GM19455 (cell line): ENCODE measurements around the gene ELFN2.

Experiments used
- ATAC-seq: cut with Tn5 transposase; IDR thresholded peaks from one replicate; pipeline ENCODE4 v1.9.1; 2021; ENCODE audit not compliant: unreplicated experiment

ELFN2 gene

DNA sequence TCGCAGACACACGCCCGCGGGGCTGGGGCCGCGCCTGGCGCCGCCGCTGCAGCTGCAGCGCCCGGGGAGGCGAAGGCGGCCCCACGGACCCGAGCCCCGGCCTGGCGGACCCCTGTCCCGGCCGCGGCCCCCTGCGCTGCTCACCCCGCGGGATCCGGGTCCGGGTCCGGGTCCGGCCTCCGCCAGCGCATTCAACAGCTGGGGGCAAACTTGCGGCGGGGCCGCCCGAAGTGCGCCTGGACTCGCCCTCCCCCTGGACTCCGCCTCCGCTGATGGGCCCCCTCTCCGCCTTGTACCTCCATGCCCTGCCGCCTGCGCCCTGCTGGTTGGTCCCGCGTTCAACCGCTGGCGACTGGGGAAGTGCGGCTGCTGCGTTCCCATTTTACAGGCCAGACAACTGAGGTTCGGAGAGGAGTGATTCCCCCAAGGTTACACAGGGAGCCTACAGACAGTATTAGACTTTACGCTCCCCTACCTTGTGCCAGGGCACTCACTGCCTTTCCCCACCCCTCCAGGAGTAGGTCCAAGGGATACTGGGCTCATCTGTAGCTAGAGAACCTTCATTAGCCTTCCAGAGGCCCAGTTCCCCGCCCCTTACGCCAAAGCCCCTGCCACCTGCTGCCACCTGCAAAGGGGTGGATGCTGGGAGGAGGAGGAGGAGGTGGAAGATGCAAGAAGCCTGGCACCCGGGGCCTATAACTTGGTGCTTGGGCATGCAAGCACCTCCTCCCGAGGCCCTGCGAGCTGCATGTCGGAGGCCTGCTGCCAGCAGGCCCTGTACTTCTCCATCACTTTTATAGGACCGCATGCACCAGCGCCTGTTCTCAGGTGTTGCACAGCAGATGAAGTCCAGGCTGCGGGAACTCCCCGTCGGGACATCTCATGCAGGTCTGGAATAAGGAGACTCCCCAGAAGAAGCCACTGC, 694 bp upstream of the ELFN2 start:
- no peak for ATAC-seq

DNA sequence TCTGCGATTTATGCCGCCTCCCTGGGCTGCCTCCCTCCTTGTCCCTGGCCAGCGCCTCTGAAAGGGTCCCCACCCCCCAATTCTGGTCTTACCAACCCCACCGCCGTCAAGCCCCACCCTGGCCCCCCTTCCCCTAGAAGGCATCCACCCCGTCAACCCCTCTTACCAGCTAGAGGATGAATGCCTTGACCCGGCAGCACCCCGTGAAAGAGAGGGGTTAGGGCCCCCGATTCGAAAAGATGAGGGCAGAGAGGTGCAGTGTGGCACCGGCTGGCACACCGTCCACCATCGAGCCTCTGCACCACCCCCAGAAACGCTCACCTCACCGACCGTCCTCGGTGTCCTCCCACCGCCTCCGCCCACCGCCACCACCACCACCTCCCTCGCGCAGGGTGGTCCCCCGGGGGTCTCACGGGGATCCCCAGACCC, 559 bp downstream of the ELFN2 start:
- ATAC-seq = no peak

DNA sequence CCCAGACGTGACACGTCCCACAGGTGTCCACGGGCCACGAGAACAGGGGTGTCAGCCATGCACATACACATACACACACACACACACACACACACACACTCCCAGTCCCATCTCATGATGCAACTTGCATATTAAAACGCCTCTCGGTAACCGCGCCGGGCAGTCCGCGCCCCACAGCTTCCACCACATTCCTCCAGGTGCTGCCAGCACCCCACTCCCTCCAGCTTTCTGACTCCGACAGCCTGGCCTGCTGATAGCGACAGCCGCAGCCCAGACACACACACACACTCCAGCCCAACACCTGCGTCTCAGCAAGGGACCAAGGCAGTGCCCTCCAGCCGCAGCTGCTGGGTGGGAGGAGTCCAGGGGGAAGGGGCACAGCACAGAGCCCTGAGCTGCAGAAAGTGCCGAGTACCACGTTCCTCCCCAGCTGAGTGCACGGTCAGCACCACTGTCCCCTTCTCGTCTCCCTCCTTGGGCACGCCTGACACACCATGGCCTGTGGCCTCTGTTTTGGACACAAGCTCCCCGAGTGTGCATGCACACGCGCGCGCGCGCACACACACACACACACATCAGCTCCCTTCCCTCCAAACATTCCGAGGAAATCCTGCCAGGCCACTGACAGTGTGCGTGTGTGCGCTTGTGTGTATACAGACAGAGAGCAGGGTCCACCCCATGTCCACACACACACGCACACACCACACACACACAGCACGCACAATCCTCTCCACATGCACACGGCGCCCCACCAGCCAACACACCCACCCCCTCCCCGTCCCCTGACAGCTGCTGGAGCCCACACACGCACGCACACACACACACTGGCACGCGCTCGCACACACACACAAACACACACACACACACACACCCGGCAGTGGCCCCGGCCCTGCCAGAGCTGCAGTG, 1.2 kb downstream of the ELFN2 start:
- no peak for ATAC-seq

DNA sequence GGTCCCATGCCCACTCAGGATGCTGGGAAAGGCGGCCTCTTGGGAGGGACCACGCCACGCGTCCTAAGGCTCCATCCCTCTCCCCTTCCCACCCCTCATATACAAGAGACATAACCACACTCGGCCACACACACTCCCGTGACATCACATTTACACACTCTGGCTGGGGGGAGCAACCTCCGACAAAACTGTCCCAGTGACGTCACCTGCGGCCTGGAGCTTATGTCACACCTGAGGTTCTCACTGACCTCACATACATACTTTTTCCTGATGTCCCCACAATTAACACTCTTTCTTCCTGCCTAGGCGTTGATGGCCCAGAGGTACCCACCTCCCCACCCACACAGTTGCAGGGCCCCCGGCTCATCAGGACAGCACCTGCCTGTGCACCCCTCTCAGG, 1.9 kb downstream of the ELFN2 start:
- ATAC-seq = no peak

DNA sequence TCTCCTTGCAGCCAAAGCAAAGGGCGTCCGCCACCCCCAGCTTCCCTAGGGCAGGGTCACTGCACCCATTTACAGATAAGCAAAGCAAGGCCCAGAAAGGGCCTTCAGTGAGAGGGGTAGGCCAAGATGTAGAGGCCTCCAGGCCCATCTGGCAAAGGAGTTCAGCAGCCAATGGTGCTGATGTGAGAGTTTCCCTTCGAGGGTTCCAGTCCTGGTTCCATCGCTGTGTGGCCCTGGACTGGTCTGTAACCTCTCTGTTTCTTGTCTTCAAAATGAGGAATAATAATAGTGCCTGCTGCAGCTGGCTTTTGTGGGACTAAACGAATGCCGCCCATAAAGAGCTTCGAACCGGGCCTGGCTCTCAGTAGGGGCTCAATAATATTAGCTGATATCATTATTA, 4.0 kb downstream of the ELFN2 start:
- no peak for ATAC-seq

DNA sequence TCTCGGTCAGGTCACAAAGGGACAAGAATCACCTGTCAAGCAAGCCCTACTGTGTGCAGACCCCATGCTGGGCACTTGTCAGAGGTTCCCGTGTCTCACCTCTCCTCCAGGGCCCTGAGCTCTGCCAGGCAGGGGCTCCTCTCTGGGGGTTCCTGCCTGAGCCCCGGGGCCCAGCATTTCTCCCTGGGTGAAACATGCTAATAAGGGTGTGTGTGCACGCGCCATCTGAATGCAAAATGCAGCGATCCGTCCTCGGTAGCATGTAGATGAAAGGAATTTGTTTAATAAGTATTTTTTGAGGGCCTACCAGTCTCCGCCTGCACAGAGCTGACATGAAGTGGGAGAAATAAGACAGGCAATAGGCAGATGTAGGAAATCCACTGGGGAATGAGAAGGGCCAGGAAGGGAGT, 5.8 kb downstream of the ELFN2 start:
- ATAC-seq = no peak

DNA sequence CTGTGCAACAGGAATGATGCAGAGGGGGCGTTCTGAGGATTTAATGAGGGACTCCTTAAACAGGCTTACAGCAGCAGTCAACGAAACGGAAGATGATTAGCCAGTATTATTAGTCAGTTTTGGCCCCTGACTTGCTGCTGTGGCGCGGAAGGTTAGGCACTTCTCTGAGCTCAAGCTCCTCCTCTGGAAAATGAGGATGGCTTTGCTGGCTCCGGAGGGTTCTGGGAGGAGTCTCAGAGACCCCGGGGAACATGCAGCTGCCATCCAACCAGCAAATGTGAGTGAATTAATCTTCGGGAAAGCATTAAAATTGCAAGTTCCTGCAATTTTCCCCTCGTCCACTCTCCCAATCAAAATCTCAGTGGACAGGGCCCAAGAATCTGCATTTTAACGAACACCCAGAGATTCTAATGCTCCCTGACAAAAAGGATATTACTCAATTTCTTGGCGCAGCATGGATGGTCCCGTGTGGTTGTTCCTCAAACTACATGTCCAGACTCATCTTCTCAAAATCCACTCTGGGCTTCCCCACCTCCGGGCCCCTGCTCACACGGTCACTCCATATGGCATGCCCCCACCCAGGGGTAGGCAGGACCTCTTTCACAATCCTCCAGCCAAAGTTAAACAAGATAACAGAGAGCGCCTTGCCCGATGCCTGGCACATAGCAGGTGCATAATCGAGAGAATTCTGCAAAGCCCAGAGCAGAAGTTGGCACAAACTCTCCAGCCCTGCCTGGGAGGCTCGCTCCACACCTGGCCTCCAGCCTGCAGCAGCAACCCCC, 6.4 kb downstream of the ELFN2 start:
- ATAC-seq = no peak

DNA sequence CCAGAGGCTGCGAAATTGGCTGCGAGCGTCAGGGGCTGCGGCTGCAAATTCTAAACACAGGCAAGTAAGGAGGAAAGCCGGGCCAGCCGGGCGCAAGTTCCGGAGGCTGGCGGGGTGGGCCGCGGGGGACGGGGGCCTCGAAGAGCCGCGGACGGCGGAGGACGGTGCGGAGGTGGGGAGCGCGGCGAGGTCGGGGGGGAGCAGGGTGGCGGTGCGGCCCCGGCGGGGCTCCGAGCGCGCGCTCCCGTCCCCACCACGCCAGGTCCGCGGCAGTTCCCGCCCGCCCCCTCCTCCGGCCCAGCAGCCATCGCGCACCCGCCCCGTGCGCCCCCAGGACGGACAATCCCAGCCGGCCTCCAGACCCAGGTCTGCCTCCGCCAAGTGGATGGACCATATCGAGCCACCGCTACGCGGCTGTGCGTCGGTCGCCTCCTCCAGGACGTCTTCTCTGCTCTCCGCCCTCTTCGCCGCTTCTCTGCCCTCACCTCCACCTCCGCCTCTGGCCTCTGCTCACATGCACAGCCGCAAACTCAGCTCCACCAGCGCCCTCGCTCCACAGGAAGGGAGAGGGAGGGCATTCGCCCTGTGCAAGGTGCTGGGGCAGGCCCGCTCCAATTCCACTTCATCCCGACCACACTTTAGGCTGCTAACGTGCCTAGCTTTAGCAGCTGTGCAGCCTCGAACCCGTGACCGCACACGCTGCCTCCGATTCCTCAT, 7.2 kb downstream of the ELFN2 start:
- no peak for ATAC-seq

DNA sequence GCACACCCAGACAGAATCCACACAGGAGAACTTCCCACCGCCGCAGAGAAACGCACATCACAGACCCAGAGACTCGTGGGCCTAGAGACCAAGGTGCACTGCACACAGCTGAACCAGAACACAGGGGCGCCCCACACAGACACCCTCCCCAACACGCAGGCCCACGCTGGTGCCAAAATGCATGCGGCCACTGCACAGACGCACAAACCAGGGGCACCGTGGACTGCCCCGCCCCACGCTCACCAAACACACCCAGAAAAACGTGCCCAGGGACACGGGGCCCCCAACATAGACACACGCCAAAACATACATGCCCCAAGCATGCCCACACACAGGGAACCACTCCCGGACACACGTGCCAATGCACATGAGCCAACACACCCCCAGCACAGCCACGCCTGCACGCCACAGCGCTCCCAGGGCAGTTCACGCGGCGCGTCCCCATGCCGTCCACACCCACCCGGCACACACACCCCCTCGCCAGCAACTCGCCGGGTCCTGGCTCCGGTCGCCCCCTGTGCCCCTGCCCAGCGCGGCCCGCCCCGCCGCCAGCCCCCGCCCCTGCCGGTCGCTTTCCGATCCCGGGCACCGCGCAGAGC, 7.8 kb downstream of the ELFN2 start:
- ATAC-seq = no peak

DNA sequence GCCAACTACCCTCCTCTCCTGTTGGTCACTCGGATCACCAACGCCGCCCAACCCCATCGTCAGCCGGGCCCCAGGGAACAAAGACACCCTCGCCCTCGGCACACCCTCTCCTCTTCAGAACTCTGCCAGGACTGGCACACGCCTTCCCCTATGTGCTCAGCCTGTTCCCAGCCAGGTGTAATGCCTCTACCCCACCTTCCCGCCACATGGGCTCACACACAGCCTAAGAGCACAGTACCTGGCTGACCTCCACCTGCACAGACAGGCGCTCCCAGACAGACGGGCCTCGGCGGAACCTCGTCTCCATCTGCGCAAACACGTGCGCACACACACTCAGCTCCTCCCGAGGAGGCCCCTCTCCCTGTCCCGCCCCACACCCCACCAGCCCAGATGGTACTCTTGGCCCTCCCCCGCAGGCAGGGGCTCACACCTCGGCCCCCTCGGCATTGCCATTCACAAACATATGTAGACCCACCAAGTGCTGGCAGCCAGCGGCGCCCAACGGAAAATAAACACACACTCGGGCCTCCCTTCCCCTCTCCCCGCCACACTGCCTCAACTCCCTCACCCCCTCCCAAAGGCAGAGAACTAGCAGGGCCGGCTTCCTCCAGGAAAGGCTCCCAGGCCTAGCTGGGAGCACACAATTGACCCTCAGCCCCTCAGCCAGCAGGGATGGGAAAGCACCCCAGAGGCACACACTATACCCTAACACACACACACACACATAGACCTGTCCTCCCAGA, 8.5 kb downstream of the ELFN2 start:
- ATAC-seq = no peak

DNA sequence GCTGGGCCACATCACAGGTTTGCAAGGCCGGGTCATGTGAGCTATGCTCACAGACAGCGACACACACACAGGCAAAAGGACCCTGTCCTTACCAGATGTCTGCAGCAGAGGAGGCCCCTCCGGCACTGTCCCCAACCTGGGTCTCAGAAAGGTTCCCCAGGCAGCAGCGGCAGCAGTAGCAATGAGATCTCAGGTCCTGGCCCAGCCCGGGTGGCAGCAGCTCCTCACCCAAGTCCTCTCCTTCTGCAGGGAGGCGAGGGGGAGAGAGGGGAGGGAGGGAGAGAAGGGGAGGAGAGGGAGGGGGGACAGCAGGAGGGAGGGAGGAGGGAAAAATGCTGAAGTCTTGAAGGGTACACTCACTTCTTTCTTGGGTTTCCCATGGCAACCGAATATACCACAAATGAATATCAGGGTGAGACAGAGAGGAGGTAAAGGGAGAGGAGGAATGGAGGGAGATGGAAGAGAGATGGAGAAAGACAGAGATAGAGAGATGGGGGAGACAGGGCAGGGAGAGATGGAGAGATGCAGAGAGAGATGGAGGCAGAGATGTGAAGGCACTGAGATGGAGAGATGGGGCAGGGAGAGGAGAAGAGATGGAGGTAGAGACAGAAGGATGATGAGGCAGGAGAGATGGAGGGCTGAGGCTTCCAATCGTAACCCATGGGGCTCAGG, 9.5 kb downstream of the ELFN2 start:
- no peak for ATAC-seq

DNA sequence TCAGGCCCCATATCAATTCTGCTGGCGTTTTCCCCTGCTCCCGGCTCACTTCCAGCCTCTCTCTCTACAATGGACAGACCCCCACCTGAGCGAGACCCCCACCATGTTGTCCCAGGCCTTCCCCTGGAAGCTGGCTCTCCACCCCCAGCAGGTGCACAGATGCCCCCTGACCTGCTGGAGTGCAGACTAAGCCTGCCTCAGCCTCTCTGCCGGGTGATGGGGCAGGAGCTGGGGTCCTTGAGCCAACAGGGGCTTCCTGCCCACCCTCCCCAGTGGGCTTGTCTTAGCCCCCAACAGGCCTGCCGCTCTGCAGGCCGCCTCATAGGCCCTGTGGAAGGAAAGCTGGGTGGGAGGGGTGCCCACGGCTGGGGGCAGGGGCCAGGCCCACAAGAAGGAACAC, 10.0 kb downstream of the ELFN2 start:
- no peak for ATAC-seq

DNA sequence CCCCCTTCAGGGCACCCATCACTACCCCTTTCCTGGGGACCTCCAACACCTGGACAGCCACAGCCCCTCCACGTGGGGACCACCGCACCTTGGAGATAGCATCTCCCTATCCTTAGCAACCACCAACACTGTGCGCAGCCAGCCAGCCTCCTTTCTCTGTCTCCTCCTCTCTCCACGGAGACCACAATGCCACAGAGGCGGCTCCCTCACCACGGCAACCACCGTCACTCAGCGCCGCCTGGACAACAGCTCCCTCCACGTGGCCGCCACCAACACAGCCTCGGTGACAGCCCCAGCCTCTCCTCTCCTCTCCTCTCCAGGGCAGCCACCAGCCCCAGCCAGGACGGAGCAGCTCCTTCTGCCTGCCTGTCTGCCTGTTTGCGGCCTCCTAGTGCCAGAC, 10.5 kb downstream of the ELFN2 start:
- ATAC-seq = no peak

DNA sequence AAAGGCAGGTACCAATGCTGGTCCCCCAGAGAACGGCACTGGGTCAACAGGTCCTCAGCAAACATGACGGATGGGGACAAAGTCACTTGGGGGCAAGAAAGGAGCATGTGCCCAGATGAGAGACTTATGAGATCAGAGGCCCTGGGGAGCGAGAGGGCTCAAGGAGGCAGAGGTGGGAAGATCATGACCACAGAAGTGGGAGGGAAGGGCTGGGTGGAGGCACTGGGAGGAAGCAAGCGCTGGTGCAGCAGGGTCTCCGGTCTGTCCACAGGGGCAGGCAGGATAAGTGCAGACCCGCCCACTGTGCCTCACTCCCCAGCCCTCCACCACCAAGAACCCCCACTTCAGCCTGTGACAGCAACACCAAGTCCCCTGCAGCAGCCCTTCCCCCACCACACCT, 10.9 kb downstream of the ELFN2 start:
- no peak for ATAC-seq

DNA sequence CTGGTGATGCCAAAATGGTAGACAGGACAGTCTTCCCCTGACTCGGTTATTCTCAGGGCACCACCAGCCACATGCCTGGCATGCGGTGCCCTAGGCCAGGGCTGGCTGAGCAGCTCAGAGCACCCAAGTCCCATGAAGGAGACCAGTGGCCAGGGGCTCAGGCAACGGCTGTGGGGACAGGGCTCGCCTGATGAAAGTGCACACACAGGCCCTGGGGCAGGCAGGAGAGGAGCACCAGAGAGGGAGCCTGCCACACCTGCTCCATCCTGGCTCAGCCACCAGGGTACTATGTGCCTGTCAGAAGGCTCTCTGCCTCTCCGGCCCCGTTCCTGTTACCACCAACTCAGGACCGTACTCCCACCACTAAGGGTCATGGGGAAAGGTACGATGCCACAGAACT, 12.1 kb downstream of the ELFN2 start:
- no peak for ATAC-seq

DNA sequence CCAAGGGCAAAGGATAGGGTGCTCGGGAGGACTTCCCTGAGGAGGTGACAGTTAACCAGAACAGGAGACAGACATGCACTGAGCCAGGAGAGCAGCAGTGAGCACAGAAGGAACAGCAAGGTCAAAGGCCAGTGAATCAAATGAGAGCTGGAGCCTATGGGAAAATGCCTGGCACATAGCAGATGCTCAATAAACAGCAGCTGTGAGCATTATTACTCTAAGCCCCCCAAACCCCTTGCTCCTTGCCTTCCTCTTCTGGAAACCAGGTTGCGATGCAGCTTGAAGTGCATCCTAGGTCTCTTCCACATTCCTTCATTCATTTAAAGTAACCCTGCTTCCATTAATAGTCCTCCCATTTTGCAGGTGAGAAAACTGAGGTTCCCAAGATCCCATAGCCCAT, 13.0 kb downstream of the ELFN2 start:
- ATAC-seq = no peak

DNA sequence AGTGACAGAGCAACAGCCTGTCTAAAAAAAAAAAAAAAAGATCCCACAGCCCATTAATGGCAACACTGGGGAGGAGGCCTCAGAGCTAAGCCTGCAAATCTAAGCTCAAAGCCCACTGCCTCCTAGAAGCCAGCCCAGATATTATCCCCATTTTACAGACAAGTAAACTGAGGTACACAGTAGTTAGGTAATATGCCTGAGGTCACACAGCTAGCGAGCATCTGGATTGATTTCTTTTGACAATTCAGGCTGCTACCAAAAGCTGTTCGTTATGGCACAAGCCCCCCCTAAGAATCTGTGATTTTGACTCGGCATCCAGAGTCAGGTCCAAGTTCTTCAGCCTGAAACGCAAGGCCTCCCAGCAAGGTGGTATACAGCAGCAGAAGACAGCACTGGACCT, 13.7 kb downstream of the ELFN2 start:
- ATAC-seq = no peak

DNA sequence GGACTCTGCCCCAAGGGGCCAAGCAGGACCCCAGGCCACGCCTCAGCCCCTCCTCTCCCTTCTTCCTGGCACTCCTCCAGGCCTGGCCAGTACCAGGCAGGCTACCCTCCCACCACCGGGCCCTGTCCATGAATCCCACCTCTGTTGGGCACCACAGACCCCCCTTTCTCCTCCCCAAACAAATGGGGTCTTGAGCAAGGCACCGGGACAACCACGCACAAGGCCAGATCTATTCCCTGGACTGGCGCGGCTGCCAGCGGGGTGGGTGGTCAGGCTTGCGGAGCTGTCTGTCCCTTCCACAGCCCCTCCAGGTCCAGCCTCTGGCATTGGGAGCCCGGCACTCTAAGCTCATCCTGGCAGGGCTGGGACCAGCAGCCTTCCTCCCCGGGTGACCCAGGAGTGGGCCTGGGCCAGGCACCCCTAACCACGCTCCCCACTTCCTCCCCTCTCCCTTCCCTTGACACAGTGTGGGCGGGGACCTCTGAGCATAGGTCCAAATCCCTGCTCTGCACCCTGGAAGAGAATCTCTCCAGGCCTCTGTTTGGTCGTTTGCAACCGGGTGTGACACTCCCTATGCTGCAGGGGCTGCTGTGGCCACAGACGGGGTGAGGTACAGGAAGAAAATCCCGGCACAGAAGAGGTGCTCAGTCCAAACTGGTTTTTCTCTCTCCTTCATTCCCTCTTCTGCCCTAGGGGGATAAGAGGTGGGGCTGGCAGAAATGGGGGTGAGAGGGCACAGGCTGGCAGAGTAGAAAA, 14.6 kb downstream of the ELFN2 start:
- ATAC-seq = no peak
